ENCODE results near the gene NME2. TPM values are rescaled to one million over a fixed set of nuclear protein-coding genes. Genes with fewer than 3 reads are reported as not detected.
A peak's percentile ranks its signal among the peaks of the same experiment; 100 is the strongest.

The NME2 gene
- total RNA-seq, 4 donors from 2014 or later, result 202 to 486 (median 387) TPM

- Histone ChIP-seq H3K4me1 (peaks cover 14 to 15% of the 10 kb centered on the region in 2 donors), H3K4me3 (replicated peaks in 1 of 3) (no peak overlapping the region), H3K9me3 (no peaks in the 10 kb centered on the region), H3K27me3 (no peaks in the 10 kb centered on the region), H3K27ac (peak overlapping the region in 2 of 3 donors; percentile 90 to 94), H3K36me3 (peaks cover 0 to 21% of the 10 kb centered on the region in 2 donors)
- intact Hi-C loops (cut with DNase I), result loop anchor here (5.0 kb wide), 1 partner anchor 97 kb away; the partner anchor contains the start of genes MBTD1 and UTP18
- peak in 1 of 2 donors; percentile 5 for DNase-seq
- 64 to 70% methylated on average over 12 to 13 of the region's 16 CpGs for WGBS, 2 donors
- TF ChIP-seq POLR2A (IDR thresholded peaks at IDR 0.05) (no peak), CTCF (IDR thresholded peaks at IDR 0.05) (no peak)
These were observed 1.1 kb upstream of the NME2 start for GRCh38 chr17:51164911-51165679.

GRCh38 chr17:51165680-51166197, 472 bp upstream of the NME2 start:
- WGBS, 2 donors, result 9 to 11% methylated on average over 16 to 21 of the region's 21 CpGs
- DNase-seq, result peak in 1 of 2 donors; percentile 31
- H3K27ac ChIP-seq, result peak overlapping the region; percentile 82 to 94 (median 90)
- intact Hi-C loops (cut with DNase I), result loop anchor here (5.0 kb wide), 1 partner anchor 97 kb away; the partner anchor contains the start of genes MBTD1 and UTP18
- peak overlapping the region in 2 of 3 donors; percentile 87 to 93 for H3K4me3 ChIP-seq (replicated peaks in 1 of 3)
- H3K4me1 ChIP-seq, result peaks cover 14 to 15% of the 10 kb centered on the region in 2 donors
- no peaks in the 10 kb centered on the region for H3K9me3 ChIP-seq
- H3K27me3 ChIP-seq, result no peaks in the 10 kb centered on the region
- H3K36me3 ChIP-seq, result peaks cover 4 to 26% of the 10 kb centered on the region in 2 donors
- no peak for TF ChIP-seq CTCF (IDR thresholded peaks at IDR 0.05)
- TF ChIP-seq POLR2A (IDR thresholded peaks at IDR 0.05), result no peak

DNA sequence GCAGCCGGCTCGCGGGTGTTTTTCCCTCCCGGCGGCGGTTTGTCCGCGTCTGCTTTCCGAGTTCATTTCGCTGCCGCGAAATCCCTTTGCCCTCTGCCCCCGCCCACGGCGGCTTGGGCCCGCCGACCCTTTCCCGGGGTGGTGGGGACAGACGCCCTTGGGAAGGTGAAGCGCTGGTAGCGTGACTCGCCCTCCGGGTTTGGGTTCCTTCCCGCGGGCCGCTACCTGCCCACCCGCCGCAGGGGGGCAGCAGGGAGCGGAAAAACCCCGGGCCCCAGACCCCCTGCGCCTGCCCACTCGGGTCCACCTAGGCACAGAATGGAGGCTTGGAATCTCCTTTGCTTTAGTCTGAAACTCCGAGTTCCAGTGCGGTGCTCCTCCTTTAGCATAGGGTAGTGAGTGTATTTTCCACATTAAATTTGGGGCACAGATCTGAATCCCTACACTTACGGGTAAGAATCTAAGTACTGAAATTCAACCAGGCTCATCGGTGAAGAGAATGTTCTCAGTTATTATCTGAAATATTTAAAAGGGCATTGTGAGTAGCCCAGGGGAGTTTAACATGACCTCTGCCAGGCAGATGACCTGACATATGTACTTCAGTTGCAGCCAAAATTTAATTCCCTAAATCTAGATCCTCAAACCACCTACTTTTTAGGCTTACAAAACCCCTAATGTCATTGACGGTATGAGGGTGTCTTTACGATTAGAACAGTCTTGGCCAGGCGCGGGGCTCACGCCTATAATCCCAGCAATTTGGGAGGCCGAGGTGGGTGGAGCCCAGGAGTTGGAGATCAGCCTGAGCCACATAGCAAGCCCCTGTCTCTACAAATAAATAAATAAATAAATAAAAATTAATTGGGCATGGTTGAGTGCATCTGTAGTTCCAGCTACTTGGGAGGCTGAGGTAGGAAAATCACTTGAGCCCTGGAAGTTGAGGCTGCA, 1.0 kb downstream of the NME2 start:
- H3K4me3 ChIP-seq (replicated peaks in 1 of 3), result peak overlapping the region; percentile 75 to 93 (median 87)
- peaks cover 20 to 32% of the 10 kb centered on the region in 2 donors for H3K36me3 ChIP-seq
- 49 to 56% methylated on average over 14 to 16 of the region's 42 CpGs for WGBS, 2 donors
- no peaks in the 10 kb centered on the region for H3K27me3 ChIP-seq
- no peak for TF ChIP-seq POLR2A (IDR thresholded peaks at IDR 0.05)
- TF ChIP-seq CTCF (IDR thresholded peaks at IDR 0.05), result peak; percentile 25 to 67 (median 55)
- peak; percentile 44 to 46 for DNase-seq
- peaks cover 14 to 15% of the 10 kb centered on the region in 2 donors for H3K4me1 ChIP-seq
- intact Hi-C loops (cut with DNase I), result loop anchor here (5.0 kb wide), 1 partner anchor 95 kb away; the partner anchor contains the start of genes MBTD1 and UTP18
- peak overlapping the region; percentile 82 to 94 (median 90) for H3K27ac ChIP-seq
- no peaks in the 10 kb centered on the region for H3K9me3 ChIP-seq

DNA sequence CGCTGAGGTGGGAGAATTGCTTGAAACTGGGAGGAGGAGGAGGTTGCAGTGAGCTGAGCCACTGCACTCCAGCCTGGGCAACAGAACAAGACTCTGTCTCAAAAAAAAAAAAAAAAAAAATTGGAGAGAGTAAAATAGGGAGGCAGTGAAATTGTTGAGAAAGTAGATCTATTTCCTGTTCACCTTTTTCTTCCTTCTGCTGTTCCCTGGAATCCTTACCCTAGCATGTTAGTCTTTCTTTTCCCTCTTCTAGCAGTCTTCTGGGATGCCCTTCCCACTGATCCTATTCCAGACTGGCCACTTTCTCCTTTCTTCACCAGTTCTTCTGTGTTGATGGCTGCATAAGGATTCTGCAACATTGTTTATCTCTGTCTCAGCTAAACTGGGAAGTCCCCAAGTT, 3.1 kb downstream of the NME2 start:
- DNase-seq, result no peak
- Histone ChIP-seq H3K27ac (no peak overlapping the region), H3K9me3 (no peaks in the 10 kb centered on the region), H3K4me3 (replicated peaks in 1 of 3) (no peak overlapping the region), H3K27me3 (no peaks in the 10 kb centered on the region), H3K36me3 (peaks cover 21 to 37% of the 10 kb centered on the region in 2 donors), H3K4me1 (peaks cover 14 to 15% of the 10 kb centered on the region in 2 donors)
- intact Hi-C loops (cut with DNase I), result loop anchor here (5.0 kb wide), 1 partner anchor 93 kb away; the partner anchor contains the start of genes MBTD1 and UTP18
- WGBS, 2 donors, result 89 to 94% methylated on average over 1 of the region's 1 CpG
- TF ChIP-seq POLR2A (IDR thresholded peaks at IDR 0.05) (no peak), CTCF (IDR thresholded peaks at IDR 0.05) (no peak)
